Endothelial cell of umbilical vein (primary cell): ENCODE data around the gene IQCE.

Experiments
- EZH2 ChIP-seq: IDR thresholded peaks from 2 replicates; pipeline ENCODE4 v1.6.1; 2012; ENCODE audit warnings: borderline replicate concordance, low read depth, mild to moderate bottlenecking, moderate library complexity, low read length, inconsistent platforms; ENCODE audit not compliant: severe bottlenecking
- POLR2A ChIP-seq: IDR thresholded peaks from 2 replicates; pipeline ENCODE4 v1.6.1; 2012; ENCODE audit warnings: low read depth, mild to moderate bottlenecking, control low read depth, low read length
- TF ChIP-seq, protein P1 (sequence below), 2 donors: IDR thresholded peaks; 1 replicate in 1 of 2; 2 replicates in 1 of 2; pipeline ENCODE4 v1.5.1; 2011; ENCODE audit warnings: low read length in 2 of 2, mild to moderate bottlenecking in 2 of 2, moderate library complexity in 2 of 2, control low read depth in 1 of 2, inconsistent platforms in 1 of 2, low read depth in 1 of 2; ENCODE audit not compliant: insufficient read depth in 1 of 2; ENCODE audit errors: extremely low read depth in 1 of 2

DNA sequence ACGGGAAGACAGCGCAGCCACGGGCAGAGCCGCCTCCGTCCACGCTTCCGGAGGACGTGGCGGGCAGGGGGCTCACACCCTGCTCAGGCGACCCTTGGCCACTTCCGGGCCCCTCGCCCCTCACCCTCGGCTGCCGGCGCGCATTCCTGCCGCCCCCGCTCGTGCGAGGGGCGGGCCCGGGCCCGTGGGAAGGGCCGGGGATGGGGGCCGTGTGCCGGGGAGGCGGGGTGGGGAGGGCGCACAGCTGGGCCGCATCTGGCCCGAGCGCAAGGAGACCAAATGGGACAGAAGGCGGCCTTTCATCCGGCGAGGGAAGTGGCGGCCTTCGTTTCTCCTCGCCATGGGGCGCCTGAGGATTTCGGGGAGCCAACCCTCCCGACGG, 40.1 kb upstream of the IQCE start:
- TF ChIP-seq POLR2A (no peak), EZH2 (no peak)
- TF ChIP-seq, protein P1, sequence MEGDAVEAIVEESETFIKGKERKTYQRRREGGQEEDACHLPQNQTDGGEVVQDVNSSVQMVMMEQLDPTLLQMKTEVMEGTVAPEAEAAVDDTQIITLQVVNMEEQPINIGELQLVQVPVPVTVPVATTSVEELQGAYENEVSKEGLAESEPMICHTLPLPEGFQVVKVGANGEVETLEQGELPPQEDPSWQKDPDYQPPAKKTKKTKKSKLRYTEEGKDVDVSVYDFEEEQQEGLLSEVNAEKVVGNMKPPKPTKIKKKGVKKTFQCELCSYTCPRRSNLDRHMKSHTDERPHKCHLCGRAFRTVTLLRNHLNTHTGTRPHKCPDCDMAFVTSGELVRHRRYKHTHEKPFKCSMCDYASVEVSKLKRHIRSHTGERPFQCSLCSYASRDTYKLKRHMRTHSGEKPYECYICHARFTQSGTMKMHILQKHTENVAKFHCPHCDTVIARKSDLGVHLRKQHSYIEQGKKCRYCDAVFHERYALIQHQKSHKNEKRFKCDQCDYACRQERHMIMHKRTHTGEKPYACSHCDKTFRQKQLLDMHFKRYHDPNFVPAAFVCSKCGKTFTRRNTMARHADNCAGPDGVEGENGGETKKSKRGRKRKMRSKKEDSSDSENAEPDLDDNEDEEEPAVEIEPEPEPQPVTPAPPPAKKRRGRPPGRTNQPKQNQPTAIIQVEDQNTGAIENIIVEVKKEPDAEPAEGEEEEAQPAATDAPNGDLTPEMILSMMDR (IDR thresholded peaks at IDR 0.05; ENCODE audit: extremely low read depth in 1 of 2, insufficient read depth in 1 of 2, low read depth in 1 of 2, low read length in 2 of 2), result no peak
